Mononuclear cell (primary cell): ENCODE data around the gene DPYSL4. TPM values are rescaled to one million over a fixed set of nuclear protein-coding genes. Genes with fewer than 3 reads are reported as not detected.
"Not testable (repeated sequence)": the region's sequence is repeated elsewhere in the genome, so short reads cannot be mapped to it uniquely, and the experiment has no call there.

Source experiments
- H3K27me3 ChIP-seq: 2 replicates; pipeline ENCODE4 v1.6.0; 2011; ENCODE audit warnings: low read length, control low read depth; ENCODE audit not compliant: insufficient read depth
- H3K4me1 ChIP-seq: 2 replicates; pipeline ENCODE4 v1.5.1; 2011; ENCODE audit warnings: mild to moderate bottlenecking, low read length, control low read depth; ENCODE audit not compliant: insufficient read depth
- H3K4me3 ChIP-seq: 2 replicates; pipeline ENCODE4 v1.5.1; 2011; ENCODE audit warnings: mild to moderate bottlenecking, low read length, moderate library complexity
- H3K9me3 ChIP-seq: 2 replicates; pipeline ENCODE4 v1.5.1; 2011; ENCODE audit warnings: low read depth, mild to moderate bottlenecking, control low read depth, low read length
- total RNA-seq: library from RNA; depleted of rRNA; stranded (reverse); fragments of >200 nt; gene quantifications from one replicate; pipeline ENCODE4 v1.2.3, GENCODE V29; 2012

The DPYSL4 gene
- total RNA-seq, 1 donor, result 0.21 TPM

GRCh38 chr10:132208462-132209050 lies 21.8 kb downstream of the DPYSL4 start:
- no peaks in the 10 kb centered on the region for H3K27me3 ChIP-seq
- no peak overlapping the region for H3K4me3 ChIP-seq
- H3K4me1 ChIP-seq, result no peaks in the 10 kb centered on the region
- H3K9me3 ChIP-seq, result no peaks in the 10 kb centered on the region

DNA sequence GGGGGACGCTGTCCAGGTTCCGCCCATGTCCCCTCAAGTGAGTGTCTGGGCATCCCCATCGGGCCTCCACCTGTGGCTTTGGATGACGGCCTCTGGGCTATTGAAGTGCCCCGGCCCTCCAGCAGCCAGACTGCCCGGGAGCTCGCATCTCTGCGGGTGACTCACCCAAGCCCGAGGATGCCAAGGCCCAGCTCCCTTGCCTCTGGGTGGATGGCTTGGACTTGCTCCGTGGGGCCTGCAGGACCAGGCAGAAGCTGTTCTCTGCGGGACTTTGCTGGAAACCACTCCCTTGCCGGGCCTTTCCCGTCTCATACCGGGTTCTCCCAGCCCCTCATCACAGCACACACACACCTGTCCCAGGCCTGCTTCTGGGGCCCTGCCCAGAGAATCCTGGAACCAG lies 22.4 kb downstream of the DPYSL4 start:
- no peak overlapping the region for H3K4me3 ChIP-seq
- H3K4me1 ChIP-seq, result no peaks in the 10 kb centered on the region
- no peaks in the 10 kb centered on the region for H3K27me3 ChIP-seq
- no peaks in the 10 kb centered on the region for H3K9me3 ChIP-seq

DNA sequence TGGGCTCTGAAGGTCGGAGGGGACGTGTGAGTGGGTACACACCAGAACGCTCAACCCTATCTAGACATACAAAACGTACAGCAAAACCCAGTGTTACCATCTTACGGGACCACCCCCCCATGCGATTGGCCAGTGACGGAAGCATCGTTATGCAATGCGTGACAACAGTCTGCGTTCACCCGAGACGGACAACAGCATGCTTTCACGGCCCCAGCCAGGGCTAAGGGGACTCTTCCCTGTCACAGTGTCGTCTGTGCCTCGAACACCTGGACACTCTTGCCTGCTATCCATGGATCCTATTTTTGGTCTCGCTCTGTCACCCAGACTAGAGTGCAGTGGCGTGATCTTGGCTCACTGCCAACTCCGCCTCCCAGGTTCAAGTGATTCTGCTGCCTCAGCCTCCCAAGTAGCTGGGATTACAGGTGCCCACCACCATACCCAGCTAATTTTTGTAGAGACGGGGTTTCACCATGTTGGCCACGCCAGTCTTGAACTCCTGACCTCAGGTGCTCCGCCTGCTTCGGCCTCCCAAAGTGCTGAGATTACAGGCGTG lies 23.3 kb downstream of the DPYSL4 start:
- H3K4me1 ChIP-seq, result no peaks in the 10 kb centered on the region
- H3K4me3 ChIP-seq, result no peak overlapping the region
- no peaks in the 10 kb centered on the region for H3K27me3 ChIP-seq
- no peaks in the 10 kb centered on the region for H3K9me3 ChIP-seq

- Histone ChIP-seq H3K9me3 (no peaks in the 10 kb centered on the region), H3K27me3 (no peaks in the 10 kb centered on the region), H3K4me1 (no peaks in the 10 kb centered on the region), H3K4me3 (no peak overlapping the region)
Observed at GRCh38 chr10:132210766-132211165, 24.0 kb downstream of the DPYSL4 start.

DNA sequence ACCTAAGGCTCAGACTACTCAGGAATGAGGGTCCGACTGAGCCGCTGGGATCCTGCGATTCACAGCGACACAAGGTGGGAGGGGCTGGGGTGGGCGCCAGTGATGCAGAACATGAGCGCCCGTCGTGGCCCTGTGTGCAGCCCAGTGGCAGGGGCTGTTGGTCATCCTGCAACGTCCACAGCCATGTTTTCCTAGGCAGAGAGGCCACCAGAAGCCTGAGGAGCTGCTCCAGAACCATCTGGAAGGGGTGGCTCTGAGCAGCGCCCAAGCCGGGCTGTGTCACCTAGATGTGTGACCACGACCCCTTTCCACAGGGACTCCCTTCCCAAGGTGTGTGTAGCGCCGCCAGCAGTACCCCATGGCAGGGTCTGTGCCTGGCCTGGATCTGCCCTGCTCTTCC lies 24.5 kb downstream of the DPYSL4 start:
- Histone ChIP-seq H3K9me3 (no peaks in the 10 kb centered on the region), H3K27me3 (no peaks in the 10 kb centered on the region), H3K4me3 (no peak overlapping the region), H3K4me1 (no peaks in the 10 kb centered on the region)

- Histone ChIP-seq H3K27me3 (no peaks in the 10 kb centered on the region), H3K9me3 (no peaks in the 10 kb centered on the region), H3K4me3 (no peak overlapping the region), H3K4me1 (no peaks in the 10 kb centered on the region)
Observed at GRCh38 chr10:132212816-132213215, 26.1 kb downstream of the DPYSL4 start.

- H3K4me3 ChIP-seq, result no peak overlapping the region
Observed at GRCh38 chr10:132213917-132214316, 27.2 kb downstream of the DPYSL4 start.

DNA sequence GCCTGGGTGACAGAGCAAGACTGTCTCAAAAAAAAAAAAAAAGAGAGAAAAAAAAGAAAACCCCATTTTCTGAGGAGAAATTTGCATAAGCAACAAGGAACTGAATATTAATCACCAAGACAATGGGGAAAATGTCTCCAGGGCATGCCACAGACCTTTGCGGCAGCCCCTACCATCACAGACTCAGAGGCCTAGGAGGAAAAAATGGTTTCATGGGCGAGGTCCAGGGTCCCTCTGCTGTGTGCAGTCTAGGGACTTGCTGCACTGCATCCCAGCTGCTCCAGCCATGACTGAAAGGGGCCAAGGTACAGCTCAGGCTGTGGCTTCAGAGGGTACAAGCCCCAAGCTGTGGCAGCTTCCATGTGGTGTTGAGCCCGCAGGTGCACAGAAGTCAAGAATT lies 29.7 kb downstream of the DPYSL4 start:
- H3K27me3 ChIP-seq, H3K4me1 ChIP-seq, H3K4me3 ChIP-seq, H3K9me3 ChIP-seq: not testable (repeated sequence)

More at GRCh38 chr10:132213917-132214316, 27.2 kb downstream of the DPYSL4 start:
- no peaks in the 10 kb centered on the region for H3K27me3 ChIP-seq
- no peaks in the 10 kb centered on the region for H3K4me1 ChIP-seq
- H3K9me3 ChIP-seq, result no peaks in the 10 kb centered on the region

DNA sequence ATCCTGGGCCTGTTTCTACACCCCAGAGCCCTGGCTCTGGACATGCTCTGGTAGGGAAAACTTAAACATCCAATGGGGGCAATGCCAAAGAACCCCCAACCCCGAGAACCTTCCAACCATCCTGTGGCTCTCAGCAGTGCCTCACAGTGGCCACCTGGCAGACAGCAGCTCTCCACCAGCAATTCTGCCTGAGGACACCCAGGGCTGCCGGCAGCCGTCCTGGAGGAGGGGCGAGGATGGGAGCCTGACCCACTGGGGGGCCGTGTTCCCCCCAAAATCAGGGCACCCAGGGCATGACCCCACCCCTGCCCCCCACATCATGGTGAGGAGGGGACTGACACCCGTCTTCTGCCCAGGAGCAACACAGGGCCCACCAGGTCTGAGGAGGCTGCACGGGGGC lies 32.7 kb downstream of the DPYSL4 start:
- Histone ChIP-seq H3K27me3 (no peaks in the 10 kb centered on the region), H3K9me3 (no peaks in the 10 kb centered on the region), H3K4me3 (no peak overlapping the region), H3K4me1 (peaks cover 8% of the 10 kb centered on the region)

- H3K27me3 ChIP-seq, result no peaks in the 10 kb centered on the region
- peaks cover 13% of the 10 kb centered on the region for H3K4me1 ChIP-seq
- H3K9me3 ChIP-seq, result no peaks in the 10 kb centered on the region
- no peak overlapping the region for H3K4me3 ChIP-seq
Observed at GRCh38 chr10:132220061-132220460, 33.3 kb downstream of the DPYSL4 start.

DNA sequence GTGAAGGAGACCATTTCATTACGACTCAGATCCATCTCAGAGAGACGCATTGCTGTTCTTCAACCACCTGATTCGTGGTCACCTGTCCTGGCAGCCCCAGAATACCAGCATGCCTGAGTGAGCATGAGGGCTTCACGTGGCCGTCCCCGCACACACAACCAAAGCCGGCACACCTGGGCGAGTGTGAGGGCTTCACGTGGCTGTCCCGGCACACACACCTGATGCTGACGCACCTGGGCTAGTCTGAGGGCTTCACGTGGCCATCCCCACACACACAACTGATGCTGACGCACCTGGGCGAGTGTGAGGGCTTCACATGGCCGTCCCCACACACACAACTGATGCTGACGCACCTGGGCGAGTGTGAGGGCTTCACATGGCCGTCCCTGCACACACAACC lies 34.2 kb downstream of the DPYSL4 start:
- H3K4me1 ChIP-seq, result peaks cover 22% of the 10 kb centered on the region
- not testable (repeated sequence) for H3K9me3 ChIP-seq, H3K27me3 ChIP-seq, H3K4me3 ChIP-seq

- H3K27me3 ChIP-seq, result no peaks in the 10 kb centered on the region
- H3K9me3 ChIP-seq, result no peaks in the 10 kb centered on the region
- no peak overlapping the region for H3K4me3 ChIP-seq
- peaks cover 30% of the 10 kb centered on the region for H3K4me1 ChIP-seq
Observed at GRCh38 chr10:132222726-132223125, 36.0 kb downstream of the DPYSL4 start.

- H3K4me1 ChIP-seq, result peaks cover 30% of the 10 kb centered on the region
- no peak overlapping the region for H3K4me3 ChIP-seq
- H3K27me3 ChIP-seq, result no peaks in the 10 kb centered on the region
- no peaks in the 10 kb centered on the region for H3K9me3 ChIP-seq
Observed at GRCh38 chr10:132223156-132223590, 36.4 kb downstream of the DPYSL4 start.

DNA sequence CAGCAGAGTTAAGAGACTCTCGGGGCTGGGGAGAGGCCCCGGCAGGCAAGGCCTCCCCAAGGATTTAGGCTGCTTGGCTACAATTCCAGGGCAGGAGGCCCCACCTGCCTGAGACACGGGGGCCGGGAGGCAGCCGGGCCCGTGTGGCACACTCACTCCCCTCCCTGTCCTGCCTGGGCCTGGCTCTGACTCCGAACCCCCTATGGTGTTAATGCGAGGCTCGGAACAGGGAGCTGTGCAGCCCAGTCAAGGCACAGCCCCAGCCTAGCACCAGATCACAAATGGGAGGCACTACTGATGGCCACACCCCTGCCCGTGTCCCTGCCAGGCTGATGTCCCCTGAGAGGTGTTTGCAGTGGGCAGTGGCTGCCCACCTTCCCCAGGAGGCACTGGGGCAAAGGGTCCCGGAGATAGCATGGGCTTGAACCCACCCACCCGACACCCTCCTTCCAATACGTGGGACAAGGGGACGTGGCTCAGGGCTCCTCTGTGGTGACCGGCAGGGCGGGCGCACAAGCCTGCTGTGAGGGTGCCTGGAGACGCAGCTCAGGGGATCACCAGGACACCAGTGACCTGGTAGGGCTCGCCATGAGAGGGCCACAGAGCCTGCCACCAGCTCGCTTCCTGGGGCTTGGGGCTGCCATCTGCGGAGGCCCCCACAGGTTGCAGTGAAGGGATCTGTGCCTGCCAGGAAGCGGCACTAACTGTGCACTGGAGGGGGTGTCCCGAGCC lies 37.0 kb downstream of the DPYSL4 start:
- Histone ChIP-seq H3K4me1 (peaks cover 30% of the 10 kb centered on the region), H3K4me3 (no peak overlapping the region), H3K9me3 (no peaks in the 10 kb centered on the region), H3K27me3 (no peaks in the 10 kb centered on the region)

DNA sequence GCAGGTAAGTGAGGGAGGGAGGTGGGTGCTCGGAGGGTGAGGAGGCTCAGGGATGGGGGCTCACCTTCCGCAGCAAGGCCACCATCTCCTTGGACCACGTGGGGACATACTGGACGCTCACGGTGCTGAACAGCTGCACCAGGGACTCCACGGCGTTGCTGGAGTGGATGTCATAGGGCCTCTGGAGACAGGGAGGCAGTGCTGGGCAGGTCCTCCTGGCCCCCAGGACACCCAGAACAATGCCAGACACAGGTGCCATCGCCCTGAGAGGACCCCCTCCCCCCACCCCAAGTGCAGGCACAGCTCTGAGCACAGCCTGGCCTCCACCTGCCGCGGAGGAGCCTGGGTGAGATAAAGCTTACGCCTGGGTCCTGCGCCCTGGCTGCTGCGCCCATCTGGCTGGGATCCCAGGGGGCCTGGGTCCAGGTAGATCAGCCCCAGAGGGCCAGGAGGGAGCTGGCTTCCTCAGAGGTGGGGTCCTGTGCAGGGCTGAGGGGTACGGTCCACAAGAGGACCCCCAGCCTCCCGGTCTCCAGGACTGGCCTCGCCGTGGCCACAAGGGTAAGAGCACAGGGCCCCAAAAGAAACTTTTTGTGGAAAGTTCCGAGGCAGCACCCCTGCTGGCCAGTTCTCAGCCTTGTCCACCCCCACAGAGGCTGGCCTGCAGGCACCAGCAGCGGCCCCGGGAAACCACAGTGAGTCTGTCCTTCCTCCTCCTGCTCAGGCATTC lies 37.8 kb downstream of the DPYSL4 start:
- H3K4me3 ChIP-seq, result no peak overlapping the region
- no peaks in the 10 kb centered on the region for H3K27me3 ChIP-seq
- peaks cover 35% of the 10 kb centered on the region for H3K4me1 ChIP-seq
- H3K9me3 ChIP-seq, result no peaks in the 10 kb centered on the region
